Tibial nerve (tissue), 4 donors: Measurements from ENCODE around the gene FAM204A. TPM values are rescaled to one million over a fixed set of nuclear protein-coding genes. Genes with fewer than 3 reads are reported as not detected.

Experiments used
- DNase-seq, 2 donors: peaks; one replicate each; pipeline ENCODE4 v3.0.0-alpha.2; 2019; ENCODE audit warnings: low spot score in 2 of 2
- H3K27ac ChIP-seq, 4 donors: fragments of 200-600 bp; sonication (generic) in 3 of 4; one replicate each; pipeline ENCODE4 v1.5.1; 2017 to 2019; ENCODE audit warnings: mild to moderate bottlenecking in 1 of 4
- H3K27me3 ChIP-seq, 2 donors: fragments of 200-600 bp; sonication (generic) in 1 of 2; one replicate each; pipeline versions ENCODE4 v1.5.1 to v1.6.0; 2017 to 2019
- H3K36me3 ChIP-seq, 3 donors: fragments of 200-600 bp; sonication (generic); one replicate each; pipeline ENCODE4 v1.5.1; 2018 to 2019
- H3K4me1 ChIP-seq, 4 donors: fragments of 200-600 bp; sonication (generic) in 3 of 4; one replicate each; pipeline ENCODE4 v1.5.1; 2017 to 2019
- H3K4me3 ChIP-seq, 4 donors: fragments of 200-600 bp; sonication (generic) in 3 of 4; one replicate each; pipeline ENCODE4 v1.5.1; 2017 to 2019; ENCODE audit warnings: mild to moderate bottlenecking in 1 of 4, moderate library complexity in 1 of 4
- H3K9me3 ChIP-seq, 4 donors: fragments of 200-600 bp; sonication (generic) in 3 of 4; one replicate each; pipeline ENCODE4 v1.5.1; 2017 to 2019
- CTCF ChIP-seq, 5 experiments: fragments of 200-600 bp in 3 of 5; fragments of 450-650 bp in 2 of 5; sonication (generic) in 3 of 5; IDR thresholded peaks; one replicate each; pipeline ENCODE4 v1.5.1; 2016 to 2019; ENCODE audit warnings: antibody characterized with exemption in 5 of 5, mild to moderate bottlenecking in 3 of 5, moderate library complexity in 2 of 5
- EP300 ChIP-seq, 2 donors: sonication (generic); formaldehyde crosslinking; IDR thresholded peaks; one replicate each; pipeline ENCODE4 v1.6.1; 2017; ENCODE audit warnings: antibody characterized with exemption in 2 of 2, mild to moderate bottlenecking in 1 of 2
- POLR2A ChIP-seq, 2 donors: fragments of 450-650 bp; IDR thresholded peaks; one replicate each; pipeline ENCODE4 v1.6.1; 2017; ENCODE audit warnings: antibody characterized with exemption in 2 of 2, mild to moderate bottlenecking in 2 of 2, moderate library complexity in 2 of 2
- WGBS, 2 donors: methylation state at CpG; one replicate each; pipeline ENCODE4 v1.1.5; 2018; 5-methylcytosine and 5-hydroxymethylcytosine counted together
- total RNA-seq, 4 donors: library from RNA; depleted of rRNA; stranded (reverse); fragments of >200 nt; gene quantifications; one replicate each; pipeline ENCODE4 v1.1.0, GENCODE V29; 2016

FAM204A gene
- total RNA-seq, 4 donors from 2014 or later, result 38.4 to 59.7 (median 39.5) TPM

DNA sequence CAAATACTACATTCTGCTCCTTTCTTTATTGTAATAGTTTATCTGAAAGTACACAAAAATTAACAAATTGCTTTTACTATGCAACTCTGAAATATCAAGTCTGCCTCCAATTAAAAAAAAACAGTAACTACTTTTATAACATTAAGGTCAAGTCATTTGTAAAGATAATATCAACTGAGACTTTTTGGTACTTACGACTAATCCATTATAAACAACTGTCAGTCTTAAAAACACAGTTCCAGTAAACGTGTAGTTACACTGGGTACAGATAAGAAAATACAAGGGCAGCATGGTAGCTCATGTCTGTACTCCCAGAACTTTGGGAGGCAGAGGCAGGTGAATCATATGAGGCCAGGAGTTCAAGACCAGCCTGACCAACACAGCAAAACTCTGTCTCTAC, 32.2 kb downstream of the FAM204A start:
- peaks cover 0 to 4% (median 0%) of the 10 kb centered on the region in 4 donors for H3K4me1 ChIP-seq
- H3K36me3 ChIP-seq, result peaks cover 0 to 56% (median 0%) of the 10 kb centered on the region in 3 donors
- no peaks in the 10 kb centered on the region for H3K27me3 ChIP-seq
- no peak for DNase-seq
- no peak overlapping the region for H3K4me3 ChIP-seq
- WGBS, 2 donors, result 67 to 69% methylated on average over 2 of the region's 2 CpGs
- no peak overlapping the region for H3K27ac ChIP-seq
- H3K9me3 ChIP-seq, result no peaks in the 10 kb centered on the region
- TF ChIP-seq EP300 (IDR thresholded peaks at IDR 0.05), result no peak
- no peak for TF ChIP-seq CTCF (IDR thresholded peaks at IDR 0.05)
- TF ChIP-seq POLR2A (IDR thresholded peaks at IDR 0.05), result no peak

DNA sequence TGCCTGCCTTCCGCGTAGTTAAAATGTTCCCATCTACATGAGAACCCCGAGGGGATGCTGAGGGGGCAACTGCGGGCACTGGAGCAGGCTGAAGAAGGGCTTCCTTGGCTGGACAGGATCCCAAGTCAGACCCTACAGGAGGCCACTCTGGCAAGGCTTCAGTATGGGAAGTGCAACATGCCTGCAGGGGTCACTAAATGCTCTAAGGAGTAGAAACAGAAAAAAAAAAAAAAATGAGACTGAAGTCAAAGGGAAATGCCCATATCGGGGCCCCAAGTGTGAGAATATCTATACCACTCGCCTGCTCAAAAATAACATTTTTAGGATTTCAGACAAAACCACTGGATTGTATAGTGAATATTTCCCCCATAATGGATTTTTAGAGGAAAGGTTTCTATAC, 33.5 kb downstream of the FAM204A start:
- Histone ChIP-seq H3K4me3 (no peak overlapping the region), H3K36me3 (peaks cover 0 to 56% (median 0%) of the 10 kb centered on the region in 3 donors), H3K27me3 (no peaks in the 10 kb centered on the region), H3K27ac (no peak overlapping the region), H3K4me1 (peaks cover 0 to 4% (median 0%) of the 10 kb centered on the region in 4 donors), H3K9me3 (no peaks in the 10 kb centered on the region)
- DNase-seq, result no peak
- WGBS, 2 donors, result 86 to 92% methylated on average over 6 of the region's 6 CpGs
- no peak for TF ChIP-seq CTCF (IDR thresholded peaks at IDR 0.05)
- TF ChIP-seq EP300 (IDR thresholded peaks at IDR 0.05), result no peak
- TF ChIP-seq POLR2A (IDR thresholded peaks at IDR 0.05), result no peak

- Histone ChIP-seq H3K27ac (no peak overlapping the region), H3K36me3 (peaks cover 0 to 48% (median 0%) of the 10 kb centered on the region in 3 donors), H3K4me1 (peaks cover 0 to 11% (median 0%) of the 10 kb centered on the region in 4 donors)
These were observed 34.3 kb downstream of the FAM204A start for GRCh38 chr10:118307859-118308258.

DNA sequence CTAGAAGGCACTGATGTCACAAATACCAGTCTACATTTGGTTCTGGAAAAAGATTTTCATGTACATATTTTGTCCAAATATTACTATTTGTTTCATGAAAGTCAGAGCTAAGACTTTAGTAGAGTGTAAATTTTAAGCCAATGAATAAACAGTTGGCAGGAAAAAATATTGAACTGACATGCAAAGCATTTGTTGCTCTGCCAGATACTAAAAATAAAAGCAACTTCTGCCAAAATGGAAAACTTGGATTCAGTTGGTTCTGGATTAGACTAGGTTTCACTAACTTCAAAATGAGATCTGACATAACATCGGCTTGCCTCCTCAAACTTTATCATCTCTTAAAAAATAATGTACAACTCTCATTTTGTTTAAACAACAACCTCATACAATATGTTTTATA, 34.9 kb downstream of the FAM204A start:
- no peak for DNase-seq
- 48 to 49% methylated on average over 1 of the region's 1 CpG for WGBS, 2 donors
- Histone ChIP-seq H3K9me3 (no peaks in the 10 kb centered on the region), H3K27me3 (no peaks in the 10 kb centered on the region), H3K4me3 (no peak overlapping the region), H3K4me1 (peaks cover 0 to 13% (median 0%) of the 10 kb centered on the region in 4 donors), H3K27ac (no peak overlapping the region), H3K36me3 (peaks cover 0 to 48% (median 0%) of the 10 kb centered on the region in 3 donors)
- no peak for TF ChIP-seq EP300 (IDR thresholded peaks at IDR 0.05)
- TF ChIP-seq CTCF (IDR thresholded peaks at IDR 0.05), result no peak
- TF ChIP-seq POLR2A (IDR thresholded peaks at IDR 0.05), result no peak

More at GRCh38 chr10:118307859-118308258, 34.3 kb downstream of the FAM204A start:
- no peak for DNase-seq
- 78 to 84% methylated on average over 4 of the region's 4 CpGs for WGBS, 2 donors
- TF ChIP-seq EP300 (IDR thresholded peaks at IDR 0.05) (no peak), POLR2A (IDR thresholded peaks at IDR 0.05) (no peak), CTCF (IDR thresholded peaks at IDR 0.05) (no peak)
- H3K27me3 ChIP-seq, result no peaks in the 10 kb centered on the region
- H3K9me3 ChIP-seq, result no peaks in the 10 kb centered on the region
- H3K4me3 ChIP-seq, result no peak overlapping the region

DNA sequence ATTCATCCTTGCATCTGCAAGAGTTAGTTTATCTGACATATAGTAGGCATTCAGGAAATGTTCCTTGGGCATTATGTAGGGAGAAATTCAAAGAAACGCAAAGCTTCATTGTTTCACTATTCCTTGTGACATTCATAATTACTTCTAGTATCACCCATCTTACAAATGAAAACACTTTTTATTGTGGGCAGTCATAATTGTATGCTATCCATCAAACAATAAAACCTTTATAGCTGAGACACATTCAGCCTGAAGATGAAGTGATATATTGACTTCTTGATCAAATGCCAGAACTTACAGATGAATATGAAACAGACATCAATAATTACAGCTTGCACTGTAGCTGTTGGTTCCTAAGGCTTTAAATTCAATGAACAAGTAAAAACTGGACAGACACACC, 36.4 kb downstream of the FAM204A start:
- H3K27ac ChIP-seq, result no peak overlapping the region
- DNase-seq, result no peak
- no peaks in the 10 kb centered on the region for H3K9me3 ChIP-seq
- peaks cover 0 to 35% (median 0%) of the 10 kb centered on the region in 3 donors for H3K36me3 ChIP-seq
- H3K4me3 ChIP-seq, result no peak overlapping the region
- H3K4me1 ChIP-seq, result peaks cover 0 to 9% (median 0%) of the 10 kb centered on the region in 4 donors
- TF ChIP-seq POLR2A (IDR thresholded peaks at IDR 0.05), result no peak
- no peaks in the 10 kb centered on the region for H3K27me3 ChIP-seq
- WGBS, 2 donors, result 59 to 72% methylated on average over 1 of the region's 1 CpG

GRCh38 chr10:118304521-118304920, 37.6 kb downstream of the FAM204A start:
- no peak overlapping the region for H3K4me3 ChIP-seq
- DNase-seq, result no peak
- no peak overlapping the region for H3K27ac ChIP-seq
- no peaks in the 10 kb centered on the region for H3K27me3 ChIP-seq
- peaks cover 0 to 9% (median 0%) of the 10 kb centered on the region in 4 donors for H3K4me1 ChIP-seq
- TF ChIP-seq EP300 (IDR thresholded peaks at IDR 0.05) (no peak), CTCF (IDR thresholded peaks at IDR 0.05) (no peak), POLR2A (IDR thresholded peaks at IDR 0.05) (no peak)
- no peaks in the 10 kb centered on the region for H3K9me3 ChIP-seq
- H3K36me3 ChIP-seq, result peaks cover 0 to 35% (median 0%) of the 10 kb centered on the region in 3 donors
- WGBS, 2 donors, result 95 to 96% methylated on average over 6 of the region's 6 CpGs
